Ammon's horn (tissue), 1 donor: ENCODE data around the gene MDM1.

Experiments
- DNase-seq: peaks from one replicate; pipeline ENCODE4 v3.0.0-alpha.2; 2016; ENCODE audit warnings: low spot score

Gene MDM1

DNA sequence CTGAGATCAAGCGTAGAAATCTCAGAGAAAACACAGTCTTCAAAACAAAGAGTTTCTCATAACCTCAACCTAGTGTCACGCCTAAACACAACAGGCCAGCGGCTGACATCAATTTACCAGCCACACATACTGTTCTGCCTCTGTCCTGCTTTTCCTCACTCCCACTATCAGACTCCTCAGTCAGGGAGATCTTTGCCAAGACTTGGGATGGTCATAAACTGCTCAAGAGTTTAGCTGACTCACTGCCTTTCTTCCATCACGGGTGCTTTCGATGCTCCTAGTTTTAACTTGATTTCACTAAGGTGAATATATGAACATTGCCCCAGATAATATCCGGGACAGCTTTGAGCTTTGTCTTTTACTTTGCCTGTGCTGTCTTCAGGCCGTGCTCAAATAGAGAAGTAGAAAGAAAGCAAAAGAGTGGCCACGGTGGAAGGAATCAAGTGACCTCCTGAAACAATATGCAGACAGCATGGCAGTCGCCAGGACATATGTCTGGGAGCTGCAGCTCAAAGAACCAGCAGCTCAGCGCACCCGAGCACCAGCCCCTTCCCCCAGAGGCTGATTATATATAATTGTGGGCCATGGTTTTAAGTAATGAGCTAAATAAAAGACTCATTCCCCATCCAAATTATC is 12.1 kb downstream of the MDM1 start:
- peak; percentile 10 for DNase-seq

DNA sequence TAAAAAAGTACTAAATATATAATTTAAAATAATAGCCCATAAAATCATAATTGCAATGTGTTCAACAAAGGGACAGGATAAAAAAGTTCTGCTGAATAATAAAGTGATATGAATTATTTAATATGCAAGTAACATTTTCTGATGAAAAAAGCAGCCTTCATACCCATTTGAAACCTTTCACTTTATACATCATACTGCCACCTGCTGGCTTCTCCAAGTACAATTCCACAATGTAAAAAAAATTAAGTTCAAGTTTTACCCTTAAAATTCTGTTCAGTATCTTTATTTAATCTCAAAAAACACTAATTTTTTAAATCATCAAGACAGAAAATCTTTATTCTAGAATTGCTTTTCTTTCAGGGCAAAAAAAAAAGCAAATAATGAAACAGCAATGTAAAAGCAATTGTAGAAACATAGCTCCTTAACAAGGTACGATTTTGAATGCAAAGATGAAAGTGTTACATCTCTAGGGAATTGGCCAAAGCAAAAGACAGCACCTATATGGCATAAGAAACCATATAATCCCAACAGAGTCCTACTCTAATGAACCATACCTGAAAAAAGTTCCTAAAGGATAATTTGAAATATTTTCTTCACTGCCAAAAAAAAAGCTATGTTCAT is 15.0 kb downstream of the MDM1 start:
- DNase-seq: peak; percentile 59

GRCh38 chr12:68310370-68310769 is 21.8 kb downstream of the MDM1 start:
- no peak for DNase-seq

- DNase-seq: no peak
These were observed 25.6 kb downstream of the MDM1 start for GRCh38 chr12:68306564-68306963.

DNA sequence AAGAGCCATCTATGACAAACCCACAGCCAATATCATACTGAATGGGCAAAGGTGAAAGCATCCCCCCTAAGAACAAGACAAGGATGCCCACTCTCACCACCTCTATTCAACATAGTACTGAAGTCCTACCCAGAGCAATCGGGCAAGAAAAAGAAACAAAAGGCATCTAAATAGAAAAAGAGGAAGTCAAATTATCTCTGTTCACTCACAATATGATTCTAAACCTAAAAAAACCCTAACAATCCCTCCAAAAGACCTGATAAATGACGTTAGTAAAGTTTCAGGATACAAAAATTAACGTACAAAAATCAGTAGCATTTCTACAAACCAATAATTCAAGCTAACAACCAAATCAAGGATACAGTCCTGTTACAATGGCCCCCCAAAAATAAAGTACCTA is 26.9 kb downstream of the MDM1 start:
- DNase-seq: no peak

- no peak for DNase-seq
These were observed 27.5 kb downstream of the MDM1 start for GRCh38 chr12:68304626-68305025.

GRCh38 chr12:68303850-68304249 is 28.3 kb downstream of the MDM1 start:
- DNase-seq: no peak

DNA sequence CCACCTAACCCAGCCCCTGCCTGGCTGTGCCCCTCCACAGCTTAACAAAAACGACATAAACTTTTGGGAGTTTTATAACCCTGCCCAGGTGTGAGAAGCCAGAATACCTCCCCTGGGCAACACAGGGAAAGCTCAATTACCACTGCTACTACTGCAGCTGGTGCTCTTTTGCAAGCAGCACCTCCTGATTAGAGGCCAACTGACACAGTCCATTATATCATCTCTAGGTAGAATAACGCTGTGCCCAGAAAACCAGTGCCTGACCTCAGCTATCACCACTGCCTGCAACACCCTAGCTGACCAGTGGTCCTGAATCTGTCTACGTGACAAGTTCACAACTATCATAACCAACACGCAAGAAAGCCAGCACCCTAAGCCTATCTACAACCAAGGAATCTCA is 34.2 kb downstream of the MDM1 start:
- DNase-seq: no peak

GRCh38 chr12:68294251-68294650 is 37.9 kb downstream of the MDM1 start:
- no peak for DNase-seq

DNA sequence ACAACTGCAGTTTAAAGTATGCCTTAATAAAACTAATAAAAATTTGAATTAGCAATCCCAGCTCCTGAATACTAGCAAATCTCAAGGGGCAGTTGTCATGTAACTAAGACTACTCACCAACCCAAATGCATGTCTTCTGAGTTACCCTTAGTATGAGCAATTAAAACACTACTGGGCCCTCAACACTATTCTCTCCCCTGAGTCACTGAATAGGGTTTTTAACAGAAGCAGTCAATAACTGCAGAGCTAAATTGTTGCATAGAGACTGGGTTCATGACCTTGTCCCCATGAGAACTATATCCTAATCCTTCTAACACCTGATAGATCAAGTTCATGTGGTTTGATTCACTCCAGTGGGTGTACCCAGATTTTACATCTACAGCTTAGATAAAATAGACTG is 38.8 kb downstream of the MDM1 start:
- DNase-seq: no peak

GRCh38 chr12:68292151-68292943 is 39.8 kb downstream of the MDM1 start:
- DNase-seq: no peak

GRCh38 chr12:68291396-68292036 is 40.6 kb downstream of the MDM1 start:
- DNase-seq: no peak

DNA sequence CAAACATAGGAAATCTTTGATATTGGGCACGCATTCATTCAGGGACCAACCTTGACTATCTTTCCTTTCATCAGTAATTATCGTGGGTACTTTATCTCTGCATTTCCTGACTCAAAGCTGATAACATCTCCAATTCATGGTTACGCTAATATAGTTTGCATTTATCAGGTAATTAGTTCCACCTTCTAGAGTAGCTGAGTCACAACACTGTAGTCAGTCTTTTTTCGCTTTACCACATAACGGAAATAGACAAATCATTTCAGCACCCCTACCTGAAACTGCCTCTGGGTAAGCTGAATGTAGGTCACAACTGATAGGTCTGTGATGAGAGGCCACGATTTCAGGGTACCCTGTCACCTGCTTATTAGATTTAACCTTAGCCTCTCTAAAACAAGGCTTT is 42.0 kb downstream of the MDM1 start:
- no peak for DNase-seq

- no peak for DNase-seq
These were observed 45.1 kb downstream of the MDM1 start for GRCh38 chr12:68287106-68287505.

GRCh38 chr12:68286396-68286795 is 45.8 kb downstream of the MDM1 start:
- DNase-seq: no peak

- DNase-seq: no peak
These were observed 46.6 kb downstream of the MDM1 start for GRCh38 chr12:68285541-68285940.

- no peak for DNase-seq
These were observed 50.7 kb downstream of the MDM1 start for GRCh38 chr12:68281322-68282077.

DNA sequence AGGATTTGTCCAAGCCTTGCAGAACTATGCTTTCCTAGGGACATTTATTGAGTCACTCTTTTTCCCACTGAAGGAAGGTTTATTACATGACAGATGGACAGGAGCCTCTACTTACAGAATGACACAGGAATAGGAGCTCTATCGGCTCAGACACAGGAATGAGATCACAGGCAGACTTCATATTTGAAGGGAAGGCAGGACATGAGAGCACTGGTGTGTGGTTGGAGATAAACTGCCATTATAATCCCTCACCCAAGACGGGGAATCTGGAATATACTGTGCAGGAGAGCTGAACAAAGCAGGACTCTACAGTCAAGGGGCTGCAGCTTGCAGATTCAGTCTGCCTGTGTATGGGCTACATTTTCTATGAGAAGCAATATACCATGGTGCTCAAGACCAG is 51.9 kb downstream of the MDM1 start:
- DNase-seq: no peak

DNA sequence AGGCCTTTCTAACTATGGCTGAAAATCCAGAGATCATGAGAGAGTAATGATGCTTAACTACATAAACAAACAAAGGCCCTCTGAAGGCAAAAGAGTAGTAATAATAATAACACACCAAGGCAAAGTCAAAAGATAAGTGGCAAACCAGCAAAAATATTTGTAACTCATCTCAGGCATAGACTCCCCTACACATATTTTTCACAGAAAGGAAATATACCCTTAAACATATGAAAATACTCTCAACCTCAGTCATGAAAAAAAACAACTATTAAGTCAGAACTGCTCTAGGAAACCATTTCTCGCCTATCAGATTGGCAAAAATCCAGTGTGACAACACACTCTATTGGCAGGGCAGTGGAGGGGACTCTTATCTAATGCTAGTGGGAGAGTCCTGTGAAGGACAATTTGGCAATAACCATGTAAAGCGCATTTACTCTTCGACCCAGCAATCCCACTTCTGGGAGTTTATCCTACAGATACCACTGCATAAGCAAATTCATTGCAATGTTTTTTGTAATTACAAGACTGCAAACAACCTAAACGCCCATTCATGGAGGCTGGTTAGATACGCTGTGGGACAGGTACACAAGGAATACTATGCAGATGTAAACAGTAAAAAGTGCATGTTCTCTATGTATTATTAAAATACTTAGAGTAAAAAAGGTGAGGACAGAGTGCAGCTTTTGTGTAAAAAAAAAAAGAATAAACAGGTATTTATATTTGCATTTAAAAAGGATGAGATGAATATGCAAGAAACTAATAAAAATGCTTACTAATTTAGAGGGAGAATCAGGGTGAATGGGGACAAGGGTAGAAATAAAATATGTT is 52.7 kb downstream of the MDM1 start:
- no peak for DNase-seq

GRCh38 chr12:68276402-68276930 is 55.7 kb downstream of the MDM1 start:
- no peak for DNase-seq

DNA sequence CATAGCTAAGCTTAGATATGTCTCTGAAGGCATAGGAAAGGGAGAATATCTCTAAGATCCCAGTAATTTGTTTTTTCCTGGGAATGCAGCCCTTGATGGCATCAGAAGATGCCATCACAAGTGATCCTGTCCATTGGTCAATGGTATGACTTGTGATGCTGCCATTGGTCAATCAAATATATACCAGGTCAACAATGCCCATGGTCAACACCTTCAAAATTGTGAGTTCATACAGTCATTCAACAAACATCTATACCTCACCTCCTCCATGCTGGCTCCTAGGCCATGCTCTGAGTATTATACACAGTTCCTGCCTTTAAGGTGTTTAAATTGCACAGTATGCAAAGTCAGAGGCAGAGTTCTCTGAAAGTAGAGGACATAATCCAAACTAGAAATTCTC is 59.4 kb downstream of the MDM1 start:
- DNase-seq: no peak
